DMS153 treated with DMSO at 0.1 percent for 48 hours (cell line): Measurements from ENCODE around the gene STPG3.

Experiments used
- DNase-seq: peaks from one replicate; lab custom pipeline; 2025; ENCODE audit not compliant: unreplicated experiment; lab: John Stamatoyannopoulos, UW

Gene STPG3

DNA sequence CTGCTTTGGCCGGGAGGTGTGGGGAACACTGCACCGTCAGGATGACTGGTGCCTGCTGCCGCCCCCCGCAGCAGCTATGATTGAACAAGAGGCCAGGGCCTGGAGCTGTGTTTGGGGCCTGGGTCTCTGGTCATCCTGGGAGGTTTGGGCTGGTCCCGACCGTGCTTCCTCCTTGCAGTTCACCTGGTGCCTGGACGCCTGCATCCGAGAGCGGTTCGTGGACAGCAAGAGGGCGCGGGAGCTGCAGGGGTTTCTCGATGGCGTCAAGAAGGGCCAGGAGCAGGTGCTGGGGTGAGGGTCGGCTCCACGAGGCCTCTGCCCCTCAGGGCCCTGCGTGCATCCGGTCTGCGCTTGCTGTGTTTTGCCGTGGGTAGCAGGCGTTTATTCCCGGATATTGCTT is 13.0 kb downstream of the STPG3 start:
- DNase-seq = no peak

DNA sequence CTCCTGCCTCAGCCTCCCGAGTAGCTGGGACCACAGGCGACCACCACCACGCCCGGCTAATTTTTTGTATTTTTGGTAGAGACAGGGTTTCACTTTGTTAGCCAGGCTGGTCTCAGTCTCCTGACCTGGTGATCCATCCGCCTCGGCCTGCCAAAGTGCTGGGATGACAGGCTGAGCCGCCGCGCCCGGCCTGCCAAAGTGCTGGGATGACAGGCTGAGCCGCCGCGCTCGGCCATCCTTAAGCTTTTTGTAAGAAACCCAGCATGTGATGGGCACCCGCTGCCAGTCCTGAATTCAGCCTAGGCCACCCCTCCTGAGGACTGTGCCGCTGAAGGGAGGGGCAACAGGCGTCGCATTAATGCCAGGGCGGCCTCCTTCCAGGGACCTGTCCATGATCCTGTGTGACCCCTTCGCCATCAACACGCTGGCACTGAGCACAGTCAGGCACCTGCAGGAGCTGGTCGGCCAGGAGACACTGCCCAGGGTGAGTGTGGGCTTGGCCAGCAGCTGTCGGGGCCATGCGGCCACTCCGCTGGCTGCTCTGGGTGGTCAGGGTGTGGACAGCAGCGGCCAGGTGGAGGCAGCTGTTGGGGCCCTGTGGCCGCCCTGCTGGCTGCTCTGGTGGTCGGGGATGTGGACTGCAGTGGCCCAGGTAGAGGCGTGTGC is 14.5 kb downstream of the STPG3 start:
- DNase-seq = no peak

DNA sequence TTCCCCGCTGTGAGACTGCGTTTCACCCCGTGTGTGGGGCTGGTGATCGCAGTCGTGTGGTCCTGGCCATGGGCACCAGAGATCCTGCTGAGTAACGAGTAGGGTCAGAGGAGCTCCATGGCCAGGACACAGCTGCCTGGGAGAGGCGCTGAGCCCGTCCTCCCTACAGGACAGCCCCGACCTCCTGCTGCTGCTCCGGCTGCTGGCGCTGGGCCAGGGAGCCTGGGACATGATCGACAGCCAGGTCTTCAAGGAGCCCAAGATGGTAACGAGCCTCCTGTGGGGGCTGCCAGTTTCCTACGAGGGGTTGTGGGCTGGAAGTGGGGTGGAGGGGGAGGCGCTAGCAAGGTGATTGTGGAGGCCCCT is 15.1 kb downstream of the STPG3 start:
- DNase-seq = no peak

DNA sequence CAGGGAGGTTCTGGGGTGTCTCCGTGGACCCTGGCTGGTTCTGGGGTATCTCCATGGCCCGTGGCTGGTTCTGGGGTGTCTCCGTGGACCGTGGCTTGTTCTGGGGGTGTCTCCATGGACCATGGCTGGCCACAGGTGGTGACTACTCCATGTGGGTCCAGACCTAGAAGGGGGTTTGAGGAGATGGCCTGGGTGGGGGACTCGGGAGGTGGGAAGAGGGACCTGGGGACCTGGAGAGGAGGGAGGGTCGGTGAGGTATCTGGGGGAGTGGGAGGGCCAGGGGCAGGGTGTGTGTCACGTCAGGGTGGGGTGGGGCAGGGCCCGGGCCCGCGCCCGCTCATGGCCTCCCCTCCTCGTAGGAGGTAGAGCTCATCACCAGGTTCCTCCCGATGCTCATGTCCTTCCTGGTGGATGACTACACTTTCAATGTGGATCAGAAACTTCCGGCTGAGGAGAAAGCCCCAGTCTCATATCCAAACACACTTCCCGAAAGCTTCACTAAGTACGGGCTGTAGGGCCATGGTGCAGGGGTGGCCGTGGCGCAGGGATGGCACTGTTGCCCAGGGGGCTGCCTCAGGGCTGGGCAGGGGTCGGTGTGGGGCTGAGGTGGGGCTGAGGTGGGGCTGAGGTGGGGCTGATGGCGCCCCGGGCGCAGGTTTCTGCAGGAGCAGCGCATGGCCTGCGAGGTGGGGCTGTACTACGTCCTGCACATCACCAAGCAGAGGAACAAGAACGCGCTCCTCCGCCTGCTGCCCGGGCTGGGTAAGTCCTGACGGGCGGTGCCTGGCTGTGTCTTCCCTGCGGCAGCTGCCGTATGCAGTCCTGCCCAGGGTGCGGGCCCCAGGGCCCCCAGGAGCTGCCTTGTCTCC is 15.7 kb downstream of the STPG3 start:
- no peak for DNase-seq

DNA sequence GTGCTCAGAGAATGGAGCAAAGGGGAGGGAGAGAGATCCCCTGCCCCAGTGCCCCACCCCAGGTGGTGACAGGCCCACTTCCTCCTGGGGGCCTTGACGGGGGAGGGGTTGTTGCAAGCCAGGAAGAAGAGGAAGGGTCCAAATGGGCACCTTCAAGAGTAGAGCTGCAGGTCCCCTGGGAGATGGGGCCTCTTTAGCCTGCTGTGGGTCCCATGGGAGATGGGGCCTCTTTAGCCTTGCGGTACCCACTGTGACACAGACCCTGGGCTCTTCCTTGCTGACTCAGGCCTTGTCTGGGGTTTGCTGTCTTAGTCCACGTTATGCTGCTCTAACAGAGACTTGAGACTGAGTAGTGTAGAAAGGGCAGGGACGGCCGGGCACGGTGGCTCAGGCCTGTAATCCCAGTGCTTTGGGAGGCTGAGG is 16.9 kb downstream of the STPG3 start:
- DNase-seq = no peak

DNA sequence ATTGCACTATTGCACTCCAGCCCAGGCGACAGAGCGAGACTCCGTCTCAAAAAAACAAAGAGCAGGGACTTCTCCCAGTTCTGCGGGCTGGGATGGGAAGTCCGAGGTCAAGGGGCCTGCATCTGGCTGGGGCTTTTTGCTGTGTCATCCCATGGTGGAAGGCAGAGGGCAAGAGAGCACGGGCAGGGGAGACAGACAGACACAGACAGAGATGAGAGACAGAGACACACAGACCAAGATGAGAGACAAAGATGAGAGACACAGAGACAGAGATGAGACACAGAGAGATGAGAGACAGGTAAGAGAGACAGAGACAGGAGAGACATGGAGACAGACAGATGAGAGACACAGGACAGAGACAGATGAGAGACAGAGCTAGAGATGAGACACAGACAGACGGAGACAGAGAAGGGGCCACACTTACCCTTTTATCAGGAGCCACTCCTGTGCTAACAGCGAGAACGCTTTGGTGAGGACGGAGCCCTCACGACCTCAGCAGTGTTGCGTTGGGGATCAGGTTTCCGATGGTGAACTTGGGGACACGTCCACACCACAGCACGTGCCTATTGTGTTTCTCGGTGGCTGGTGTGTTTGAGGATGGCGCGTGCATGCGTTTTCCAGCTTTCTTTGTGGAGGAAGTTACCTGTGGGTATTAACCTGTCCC is 17.6 kb downstream of the STPG3 start:
- DNase-seq = no peak

DNA sequence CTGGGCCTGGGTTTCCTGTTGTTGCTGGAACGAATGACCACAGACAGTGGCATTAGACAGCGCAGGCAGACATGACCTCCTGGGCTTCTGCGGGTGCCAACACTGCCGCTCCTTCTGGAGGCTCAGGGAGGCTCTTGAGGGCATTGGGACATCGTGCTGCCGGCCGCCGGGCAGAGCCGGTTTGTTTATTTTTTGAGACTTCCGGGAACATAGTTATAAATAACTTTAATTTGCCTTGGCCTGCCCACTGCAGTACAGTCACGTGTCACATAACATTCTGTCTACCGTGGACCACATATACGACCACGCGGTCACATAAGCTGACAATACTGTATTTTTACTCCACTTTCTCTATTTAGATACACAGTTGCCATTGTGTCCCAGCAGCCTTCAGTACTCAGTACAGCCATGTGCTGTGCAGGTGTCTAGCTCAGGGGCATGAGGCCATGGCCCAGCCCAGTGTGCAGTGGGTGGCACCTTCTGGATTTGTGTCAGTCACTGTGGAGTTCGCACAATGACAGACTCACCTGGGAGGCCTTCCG is 18.2 kb downstream of the STPG3 start:
- DNase-seq = peak; percentile 38

DNA sequence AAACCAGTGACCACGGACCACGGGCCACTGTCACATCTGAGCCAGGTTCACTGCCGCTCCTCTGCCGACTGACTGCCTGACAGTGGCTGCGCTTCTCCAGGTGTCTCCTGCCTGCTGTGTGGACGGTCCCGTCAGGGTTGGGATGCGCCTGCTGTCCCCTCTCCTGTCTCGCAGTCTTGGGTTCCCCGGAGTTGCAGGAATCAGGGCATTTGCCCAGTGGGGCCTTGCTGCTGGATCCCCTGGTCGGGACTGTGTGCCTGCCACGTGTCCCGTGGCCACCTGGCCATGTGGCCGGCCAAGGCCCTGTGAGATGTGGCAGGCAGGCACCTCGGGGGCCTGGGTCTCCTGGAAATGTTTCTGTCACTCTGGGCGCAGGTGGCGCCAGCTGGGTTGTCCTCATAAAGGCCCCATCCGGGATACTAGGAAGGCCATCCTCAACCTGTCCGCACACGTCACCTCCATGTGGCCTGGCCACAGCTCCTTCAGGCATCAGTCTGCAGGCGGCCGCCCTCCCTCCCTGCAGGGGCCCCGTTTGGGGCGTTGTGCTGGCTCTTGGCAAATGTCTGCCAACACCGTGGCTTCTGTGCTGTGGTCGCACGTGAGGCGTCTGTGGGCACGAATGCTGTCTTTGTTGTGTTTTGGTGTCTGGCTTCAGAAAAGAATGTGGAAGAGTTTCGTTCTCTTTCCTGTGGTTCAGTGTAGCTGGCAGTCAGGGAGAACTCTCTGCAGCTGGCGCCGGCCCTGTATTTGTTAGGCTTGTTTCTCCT is 20.0 kb downstream of the STPG3 start:
- DNase-seq = no peak

DNA sequence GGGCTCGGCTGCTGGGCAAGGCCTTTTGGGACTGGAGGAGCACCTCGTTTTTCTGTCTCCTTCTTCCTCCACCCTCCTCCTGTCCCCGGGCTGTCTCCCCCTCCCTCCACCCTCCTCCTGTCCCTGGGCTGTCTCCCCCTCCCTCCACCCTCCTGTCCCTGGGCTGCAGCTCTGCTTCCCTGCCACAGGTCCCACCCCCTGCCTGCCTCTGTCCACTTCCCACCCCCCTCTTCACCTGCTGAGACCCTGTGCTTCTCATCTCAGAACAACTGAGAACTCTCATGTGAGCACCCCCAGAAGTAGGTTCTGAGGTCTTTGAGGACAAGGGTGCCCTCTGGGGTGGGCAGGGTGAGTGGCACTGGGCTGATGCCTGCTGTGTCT is 20.6 kb downstream of the STPG3 start:
- no peak for DNase-seq

DNA sequence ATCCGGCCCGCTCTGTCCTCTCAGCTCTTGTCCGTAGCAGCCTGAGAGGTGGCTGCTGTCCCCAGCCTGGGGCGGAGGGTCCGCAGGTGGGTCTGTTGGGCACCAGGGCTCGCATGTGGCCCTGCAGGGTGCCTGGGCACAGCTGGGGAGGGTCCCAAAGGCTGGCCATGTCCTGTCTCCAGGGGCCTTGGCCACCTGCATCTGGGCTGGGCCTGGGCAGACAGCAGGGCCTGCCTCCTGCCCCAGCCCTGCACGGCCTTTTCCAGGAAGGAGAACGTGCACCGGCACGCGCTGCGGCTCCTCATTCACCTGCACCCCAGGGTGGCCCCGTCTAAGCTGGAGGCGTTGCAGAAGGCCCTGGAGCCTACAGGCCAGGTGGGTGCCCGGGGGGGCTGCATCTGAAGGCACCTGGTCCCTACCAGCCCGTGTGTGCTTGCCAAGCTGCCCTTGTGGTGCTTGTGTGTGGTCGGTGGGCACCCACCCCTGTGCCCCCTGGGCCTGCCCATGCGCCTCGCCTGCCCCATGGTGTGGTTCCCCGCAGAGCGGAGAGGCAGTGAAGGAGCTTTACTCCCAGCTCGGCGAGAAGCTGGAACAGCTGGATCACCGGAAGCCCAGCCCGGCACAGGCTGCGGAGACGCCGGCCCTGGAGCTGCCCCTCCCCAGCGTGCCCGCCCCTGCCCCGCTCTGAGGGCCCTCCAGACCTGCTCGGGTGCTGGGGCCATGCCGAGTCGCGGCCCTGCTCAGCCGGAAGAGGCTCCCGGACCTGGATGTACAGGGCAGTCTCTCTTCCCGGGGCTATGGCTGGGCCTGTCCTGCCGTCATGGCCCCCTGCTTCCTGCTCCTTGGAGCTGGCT is 21.4 kb downstream of the STPG3 start:
- no peak for DNase-seq

DNA sequence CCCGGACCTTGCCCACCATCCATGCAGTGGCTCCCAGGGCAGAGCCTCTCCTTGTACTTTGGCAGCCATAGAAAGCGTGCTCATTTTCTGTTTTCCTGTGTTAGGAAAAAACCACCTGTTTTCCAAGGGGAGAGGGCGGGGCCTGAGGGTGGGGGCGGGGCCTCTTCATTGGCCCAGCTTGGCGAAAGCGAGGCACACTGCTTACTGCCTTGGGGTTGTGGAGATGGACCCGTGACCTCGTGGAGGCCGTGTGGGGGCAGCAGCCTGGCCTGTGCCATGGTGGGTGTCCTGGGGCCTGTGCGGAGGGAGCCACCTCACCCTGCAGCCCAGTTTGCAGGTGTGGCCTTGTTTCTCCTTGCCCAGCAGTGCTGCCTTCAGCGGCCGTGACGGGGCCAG is 22.0 kb downstream of the STPG3 start:
- no peak for DNase-seq

DNA sequence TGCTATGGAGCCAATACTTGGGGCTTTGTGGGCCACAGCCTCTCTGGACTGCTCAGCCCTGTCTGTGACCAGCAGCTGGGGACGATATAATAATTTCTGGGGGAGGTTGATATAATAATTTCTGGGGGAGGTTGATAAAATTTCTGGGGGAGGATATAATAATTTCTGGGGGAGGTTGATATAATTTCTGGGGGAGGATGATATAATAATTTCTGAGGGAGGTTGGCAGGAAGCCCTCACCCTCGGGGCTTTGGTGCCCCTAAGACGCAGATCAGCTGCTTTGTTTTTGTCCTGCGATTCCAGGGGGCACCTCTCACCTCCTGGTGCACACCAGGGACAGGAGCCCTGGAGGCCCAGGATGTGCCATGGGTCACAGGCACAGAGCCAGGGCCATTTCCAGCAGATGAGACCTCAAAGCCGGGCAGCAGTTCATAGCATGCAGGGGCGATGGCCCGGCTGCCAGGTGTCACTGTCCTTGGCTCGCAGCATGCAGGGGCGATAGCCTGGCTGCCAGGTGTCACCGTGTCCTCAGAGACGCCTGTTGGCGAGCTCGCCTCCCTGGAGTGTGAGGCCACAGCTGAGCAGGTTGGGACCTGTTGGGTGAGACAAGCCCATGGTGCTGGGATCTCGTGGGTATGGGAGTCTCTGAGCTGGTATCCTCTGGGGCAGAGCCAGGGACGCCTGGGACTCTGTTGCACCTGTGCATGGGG is 22.7 kb downstream of the STPG3 start:
- DNase-seq = no peak

DNA sequence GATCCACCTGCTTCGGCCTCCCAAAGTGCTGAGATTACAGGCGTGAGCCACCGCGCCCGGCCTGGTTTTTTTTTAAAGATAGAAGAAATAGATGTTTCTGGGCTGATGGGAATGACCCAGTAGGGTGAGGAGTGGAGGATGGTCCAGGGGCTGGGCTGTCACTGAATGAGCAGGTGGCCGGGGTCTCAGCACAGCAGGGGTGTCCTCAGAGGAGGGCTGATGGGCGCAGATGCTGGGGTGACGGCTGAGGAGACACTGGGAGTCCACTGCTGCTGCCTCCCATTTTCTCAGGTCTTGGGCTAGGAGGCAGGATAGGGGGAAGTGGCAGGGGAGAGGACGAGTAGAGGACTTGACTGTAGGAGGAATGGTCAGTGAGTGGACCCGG is 24.1 kb downstream of the STPG3 start:
- no peak for DNase-seq

DNA sequence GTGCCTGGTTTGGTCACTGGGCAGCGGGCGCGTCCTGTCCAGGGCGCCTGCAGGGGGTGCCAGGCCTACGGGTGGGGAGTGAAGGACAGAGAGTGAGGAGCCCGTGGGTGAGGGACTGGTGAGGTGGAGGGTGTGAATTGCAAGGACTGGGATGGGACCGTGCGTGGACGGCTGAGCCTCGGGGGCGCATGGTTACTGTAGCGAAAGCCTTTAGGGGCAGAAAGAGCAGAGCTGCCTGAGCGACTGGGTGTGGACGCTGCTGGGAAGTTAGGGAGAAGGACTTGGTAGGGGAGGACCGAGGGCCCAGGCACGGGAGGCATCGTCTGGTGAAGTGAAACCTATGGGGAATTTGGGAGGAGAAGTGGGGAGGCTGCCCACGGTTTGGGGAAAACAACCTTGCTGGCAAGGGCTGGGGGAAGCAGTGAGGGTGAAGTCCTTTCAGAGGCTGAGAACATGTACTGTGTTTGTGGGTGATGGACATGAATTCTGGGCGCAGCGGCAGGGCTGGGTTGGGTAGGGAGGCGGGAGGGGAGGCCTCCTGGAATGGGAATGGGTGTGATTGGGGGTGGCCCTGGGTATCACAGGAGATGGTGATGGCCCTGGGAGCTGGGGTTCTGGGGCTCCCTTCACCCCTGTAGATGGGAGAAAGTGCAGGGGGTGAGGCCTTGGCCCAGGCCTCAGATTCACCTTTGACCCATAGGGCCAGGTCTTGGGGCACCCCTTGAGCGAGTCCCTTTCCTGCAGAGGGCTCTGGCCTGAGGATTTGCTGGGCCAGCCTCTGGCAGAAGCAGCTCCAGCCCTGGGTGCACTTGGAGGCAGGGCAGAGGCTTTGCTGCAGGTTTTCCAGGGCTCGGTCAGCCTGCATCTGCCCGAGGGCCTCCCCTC is 24.7 kb downstream of the STPG3 start:
- no peak for DNase-seq

DNA sequence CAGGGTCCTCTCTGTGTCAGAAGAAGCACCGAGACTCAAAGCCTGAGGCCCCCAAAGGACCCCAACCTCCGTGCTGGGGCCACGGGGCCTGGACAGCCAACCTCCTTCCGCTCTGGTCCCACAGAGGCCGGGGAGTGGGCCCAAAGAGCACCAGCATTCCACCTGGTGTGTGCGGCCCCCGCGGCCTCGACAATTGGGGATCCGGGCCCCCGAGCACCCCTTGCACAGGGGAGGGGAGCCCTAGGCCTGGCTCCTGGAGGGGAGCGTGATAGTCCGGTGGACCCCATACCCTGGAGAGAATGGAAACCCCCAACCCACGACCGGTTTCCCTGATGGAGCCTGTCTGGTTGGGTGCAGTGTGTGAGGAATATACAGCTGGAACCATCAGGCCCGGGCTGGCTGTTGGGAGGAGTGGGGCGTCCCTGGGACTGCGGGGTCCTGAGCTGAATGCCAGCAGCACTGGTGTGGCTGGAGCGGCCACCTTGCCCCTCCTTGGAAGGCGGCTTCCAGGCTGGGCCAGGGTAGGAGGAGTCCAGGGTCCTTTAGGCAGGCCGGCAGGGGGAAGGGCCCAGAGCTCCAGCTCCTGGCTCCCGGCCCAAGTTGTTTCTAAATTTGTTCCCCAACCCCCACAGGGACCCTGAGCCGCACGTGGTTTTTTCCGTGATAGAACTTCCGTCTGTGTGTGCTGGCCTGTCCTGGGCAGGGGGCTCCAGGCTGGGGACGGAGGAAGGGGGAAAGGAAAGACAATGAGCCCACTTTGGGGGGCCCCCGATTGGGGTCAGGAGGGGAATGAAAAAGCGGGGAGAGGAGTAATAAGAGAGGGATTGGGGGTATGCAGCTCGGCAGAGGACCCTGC is 25.6 kb downstream of the STPG3 start:
- no peak for DNase-seq

DNA sequence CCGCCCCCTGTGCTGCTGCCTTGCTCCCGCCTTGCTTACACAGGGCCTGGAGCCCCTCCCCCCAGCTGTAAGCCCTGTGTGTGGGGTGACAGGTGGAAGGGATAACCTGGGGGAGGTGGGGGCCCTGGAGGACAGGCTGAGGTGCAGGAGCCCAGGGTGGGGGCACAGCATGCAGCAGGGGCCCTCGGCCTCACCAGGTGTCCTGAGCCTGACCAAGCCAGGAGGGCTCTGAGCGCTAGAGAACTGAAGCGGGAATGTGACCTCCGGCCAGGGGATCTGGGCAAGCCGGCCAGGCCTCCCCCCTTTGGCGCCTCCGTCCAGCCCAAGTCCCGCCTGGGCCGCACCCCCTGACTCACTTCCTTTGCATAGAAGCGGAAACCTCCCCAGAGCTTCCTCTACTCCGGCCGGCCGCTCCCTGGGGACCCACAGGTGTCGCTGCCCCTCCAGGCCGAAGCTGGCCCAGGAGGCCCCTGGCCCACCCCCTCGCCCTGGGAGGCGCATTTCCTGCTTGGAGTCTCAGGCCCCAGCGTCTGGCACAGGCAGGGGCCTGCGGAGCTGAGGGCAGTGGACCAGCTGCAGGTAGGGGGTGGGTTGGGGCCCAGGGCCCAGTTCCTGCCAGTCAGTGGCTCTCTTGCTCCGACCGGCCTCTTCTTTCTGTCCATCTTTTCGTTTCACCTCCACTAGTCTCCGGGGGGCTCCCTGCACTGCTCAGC is 26.4 kb downstream of the STPG3 start, which contains the start of gene TOR4A:
TSS of gene TOR4A (plus strand) at position 398 of the 713 bp plus-strand sequence. CDS start 964 bp downstream, outside the sequence.
- DNase-seq = no peak
